ENCODE measurements around the gene CNTNAP4.

DNA sequence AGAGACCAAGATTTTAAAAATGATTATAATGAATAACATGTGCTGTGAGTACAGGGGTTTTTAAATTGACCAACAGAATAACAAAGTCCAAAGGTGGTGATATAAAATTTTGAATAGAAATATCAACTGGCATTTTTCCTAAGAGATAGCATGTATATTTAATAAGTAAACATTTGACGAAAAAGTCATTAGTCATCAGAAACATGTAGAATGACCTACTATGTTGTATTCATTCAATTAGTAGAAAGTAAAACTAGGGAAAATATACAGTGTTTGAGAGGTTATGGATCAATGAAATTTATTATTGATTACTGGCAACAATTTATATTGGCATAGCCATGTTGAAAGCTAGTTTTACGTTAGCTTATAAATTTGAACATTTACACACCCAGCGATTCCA, 30.6 kb upstream of the CNTNAP4 start:
- TF ChIP-seq, protein P1, sequence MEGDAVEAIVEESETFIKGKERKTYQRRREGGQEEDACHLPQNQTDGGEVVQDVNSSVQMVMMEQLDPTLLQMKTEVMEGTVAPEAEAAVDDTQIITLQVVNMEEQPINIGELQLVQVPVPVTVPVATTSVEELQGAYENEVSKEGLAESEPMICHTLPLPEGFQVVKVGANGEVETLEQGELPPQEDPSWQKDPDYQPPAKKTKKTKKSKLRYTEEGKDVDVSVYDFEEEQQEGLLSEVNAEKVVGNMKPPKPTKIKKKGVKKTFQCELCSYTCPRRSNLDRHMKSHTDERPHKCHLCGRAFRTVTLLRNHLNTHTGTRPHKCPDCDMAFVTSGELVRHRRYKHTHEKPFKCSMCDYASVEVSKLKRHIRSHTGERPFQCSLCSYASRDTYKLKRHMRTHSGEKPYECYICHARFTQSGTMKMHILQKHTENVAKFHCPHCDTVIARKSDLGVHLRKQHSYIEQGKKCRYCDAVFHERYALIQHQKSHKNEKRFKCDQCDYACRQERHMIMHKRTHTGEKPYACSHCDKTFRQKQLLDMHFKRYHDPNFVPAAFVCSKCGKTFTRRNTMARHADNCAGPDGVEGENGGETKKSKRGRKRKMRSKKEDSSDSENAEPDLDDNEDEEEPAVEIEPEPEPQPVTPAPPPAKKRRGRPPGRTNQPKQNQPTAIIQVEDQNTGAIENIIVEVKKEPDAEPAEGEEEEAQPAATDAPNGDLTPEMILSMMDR (conservative IDR thresholded peaks at IDR 0.05; ENCODE audit: low read depth, low read length): no peak
- TF ChIP-seq POLR2A (IDR thresholded peaks at IDR 0.05; ENCODE audit: low read depth, low read length): no peak
- no peak for TF ChIP-seq MAZ (IDR thresholded peaks at IDR 0.05; ENCODE audit: borderline replicate concordance, low read depth, low read length)
